GM21576 (cell line): ENCODE results near the gene GALNT18.
"Not testable (repeated sequence)": the region's sequence is repeated elsewhere in the genome, so short reads cannot be mapped to it uniquely, and the experiment has no call there.

Source experiments
- ATAC-seq: cut with Tn5 transposase; IDR thresholded peaks from one replicate; pipeline ENCODE4 v1.9.1; 2021; ENCODE audit warnings: mild to moderate bottlenecking, moderate library complexity; ENCODE audit not compliant: unreplicated experiment

Gene GALNT18

GRCh38 chr11:11366793-11367192 lies 255.0 kb downstream of the GALNT18 start:
- ATAC-seq = no peak

DNA sequence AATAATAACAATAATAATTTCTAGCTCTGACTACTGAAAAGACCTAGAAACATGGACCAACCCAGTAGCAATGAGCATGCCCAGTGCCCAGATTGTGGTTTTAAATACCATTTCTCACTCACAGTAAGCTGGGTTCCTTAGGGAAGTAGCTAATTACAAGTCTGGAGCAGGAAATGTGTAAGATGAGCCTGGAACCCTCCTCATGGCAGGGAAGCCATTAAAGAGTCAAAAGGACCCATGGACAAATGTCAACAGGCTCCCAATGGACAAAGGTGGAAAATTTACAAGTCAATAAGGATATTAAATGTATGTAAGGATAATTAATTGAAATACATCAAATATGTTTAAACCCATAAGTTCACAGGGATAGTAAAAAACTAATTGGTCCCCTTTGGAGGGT lies 258.1 kb downstream of the GALNT18 start:
- ATAC-seq = no peak

GRCh38 chr11:11359611-11360010 lies 262.2 kb downstream of the GALNT18 start:
- ATAC-seq = no peak

GRCh38 chr11:11356842-11357241 lies 265.0 kb downstream of the GALNT18 start:
- no peak for ATAC-seq

DNA sequence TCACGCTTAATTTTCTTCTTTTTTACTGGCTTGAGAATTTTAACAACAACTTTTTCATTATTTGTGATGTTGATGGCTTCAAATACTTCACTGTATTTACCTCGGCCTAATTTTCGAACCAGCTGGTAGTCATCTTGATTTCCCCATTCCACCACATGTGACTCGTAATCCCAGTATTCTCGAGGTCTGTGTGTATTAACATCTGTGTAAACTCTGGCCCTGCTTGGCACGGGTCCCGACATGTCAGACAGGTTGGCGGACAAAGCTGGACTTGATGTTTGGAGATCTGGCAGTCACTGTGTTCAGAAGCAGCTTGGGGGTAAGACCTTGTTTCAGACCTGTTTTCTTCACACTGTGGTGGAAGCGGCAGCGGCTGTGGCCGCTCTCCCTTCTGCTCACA lies 268.9 kb downstream of the GALNT18 start, which contains the start of gene CSNK2A3:
Gene CSNK2A3 (minus strand): TSS at position 373 of the 400 bp plus-strand sequence. CDS start 131 bp downstream, at position 242.
- ATAC-seq = not testable (repeated sequence)

- ATAC-seq = not testable (repeated sequence)
Observed at GRCh38 chr11:11351851-11352250, 270.0 kb downstream of the GALNT18 start.

DNA sequence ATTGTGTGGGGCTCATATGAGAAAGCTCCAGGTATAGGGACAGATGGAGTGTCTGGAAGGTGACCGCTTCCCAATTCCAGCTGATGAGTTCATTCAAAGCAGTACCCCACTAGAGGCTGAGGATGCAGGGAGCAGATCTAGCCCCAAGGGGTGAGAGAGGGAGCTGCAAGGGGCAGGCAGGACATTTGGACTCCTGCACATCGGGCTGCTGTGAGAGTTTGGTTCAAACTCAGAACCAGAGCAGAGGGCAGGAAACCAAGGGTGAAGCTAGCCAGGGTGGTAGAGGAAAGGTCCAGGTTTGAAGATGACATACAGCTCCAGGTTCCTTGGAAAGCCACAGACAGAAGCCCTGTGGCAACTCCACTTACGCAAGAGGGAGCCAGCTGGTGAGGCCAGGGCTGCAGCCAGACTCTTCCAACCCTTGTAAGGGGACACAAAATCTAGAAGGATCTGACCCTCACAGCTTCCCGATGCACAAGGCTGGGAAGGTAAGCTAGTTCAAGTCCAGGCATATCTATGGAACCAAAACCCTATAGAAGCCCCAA lies 270.7 kb downstream of the GALNT18 start:
- no peak for ATAC-seq

DNA sequence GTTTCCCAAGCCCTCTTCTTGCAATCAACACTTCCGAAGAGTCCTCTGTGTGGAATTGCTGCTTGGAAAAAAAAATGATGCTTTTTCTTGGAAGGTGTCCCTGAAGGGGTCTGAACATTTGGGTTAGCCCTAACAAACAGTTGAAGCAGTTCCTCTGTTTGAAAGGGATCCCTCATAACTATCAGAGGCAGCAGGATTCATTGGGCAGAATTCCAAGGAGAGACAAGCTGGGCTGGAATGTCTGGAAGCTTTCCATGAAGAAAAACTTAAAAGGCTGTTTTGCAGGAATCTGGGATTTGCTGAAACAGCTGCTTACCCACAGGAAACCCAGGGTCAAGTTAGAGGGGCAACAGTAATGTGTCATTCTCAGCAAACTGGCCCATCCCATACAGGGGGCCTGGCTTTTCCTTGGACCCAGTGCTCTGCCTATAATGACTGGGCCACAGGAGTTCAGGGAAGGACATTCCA lies 271.9 kb downstream of the GALNT18 start:
- no peak for ATAC-seq

- ATAC-seq = no peak
Observed at GRCh38 chr11:11349106-11349825, 272.5 kb downstream of the GALNT18 start.

GRCh38 chr11:11348303-11348702 lies 273.5 kb downstream of the GALNT18 start:
- no peak for ATAC-seq

DNA sequence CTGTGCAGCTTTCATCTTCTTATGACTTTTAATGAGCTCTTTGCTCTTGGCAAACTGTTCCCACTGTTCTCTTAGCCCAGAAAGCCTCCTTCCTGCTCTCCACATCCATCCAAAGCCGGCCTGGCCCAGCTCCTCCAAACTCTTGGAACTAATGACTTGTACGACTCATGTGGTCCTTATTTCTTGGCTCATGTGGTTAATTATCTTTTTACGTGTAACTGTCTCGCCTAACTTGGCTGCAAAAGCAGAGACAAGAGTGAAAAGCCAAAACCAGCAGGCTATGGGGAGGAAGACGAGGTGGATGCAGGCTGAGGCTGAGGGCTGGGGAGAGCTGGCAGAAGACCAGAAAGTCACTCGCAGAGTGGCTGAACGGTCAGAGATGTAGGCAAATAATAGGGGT lies 274.2 kb downstream of the GALNT18 start:
- no peak for ATAC-seq

GRCh38 chr11:11346303-11346702 lies 275.5 kb downstream of the GALNT18 start:
- no peak for ATAC-seq

DNA sequence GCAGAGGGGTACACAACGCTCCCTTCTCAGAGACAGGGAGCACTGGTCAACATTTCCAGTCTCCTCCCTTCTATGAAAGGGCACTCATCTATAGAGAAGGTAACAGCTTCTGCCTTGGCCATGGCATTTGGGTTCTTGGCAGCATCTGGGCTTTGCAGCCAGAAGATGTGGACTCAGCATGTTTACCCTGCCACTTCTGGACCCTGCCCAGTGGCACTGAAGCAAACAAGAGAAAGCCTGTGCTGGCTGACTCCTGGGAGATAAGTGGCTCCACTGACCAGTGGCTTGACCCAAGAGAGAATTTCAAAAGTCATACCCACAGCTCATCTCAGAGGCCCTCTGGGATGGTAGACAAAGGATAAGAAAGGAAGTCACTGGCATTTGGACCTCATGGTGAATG lies 276.7 kb downstream of the GALNT18 start:
- ATAC-seq = no peak

DNA sequence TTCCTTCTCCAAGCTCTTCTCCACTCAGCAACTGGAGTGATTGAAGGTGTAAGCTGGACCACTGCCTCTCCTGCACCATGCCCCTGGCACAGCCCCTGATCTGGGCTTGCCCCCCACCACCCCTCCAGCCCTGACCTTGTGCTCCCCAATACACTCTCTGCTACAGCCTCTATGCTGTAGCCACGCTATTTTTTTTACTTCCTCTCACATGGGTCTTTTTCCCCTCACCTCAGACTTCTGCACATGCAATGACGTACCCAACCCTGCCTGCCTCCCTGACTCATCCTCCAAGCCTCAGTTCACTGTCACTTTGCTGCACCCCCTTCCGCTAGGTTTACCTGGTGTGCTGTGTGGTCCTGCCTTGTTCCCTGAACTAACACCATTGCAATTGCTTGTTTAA lies 277.8 kb downstream of the GALNT18 start:
- no peak for ATAC-seq

DNA sequence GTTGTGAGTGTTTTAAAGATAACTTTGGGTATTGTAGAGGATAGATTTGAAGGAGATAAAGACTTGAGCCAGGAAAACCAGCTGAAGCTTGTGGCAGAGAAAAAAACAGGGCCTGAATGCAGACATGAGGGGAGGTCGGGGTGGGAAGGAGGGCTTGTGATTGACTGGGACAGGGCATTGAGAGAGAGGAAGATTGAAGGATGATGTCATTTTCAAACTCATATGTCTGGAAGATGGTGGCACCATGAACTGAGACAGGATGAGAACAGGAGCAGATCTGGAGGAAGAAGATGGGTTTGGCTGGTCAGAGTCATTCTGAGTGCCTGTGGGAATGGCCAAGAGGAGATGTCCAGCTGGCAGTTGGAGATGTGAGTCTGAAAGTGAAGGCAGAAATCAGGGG lies 283.5 kb downstream of the GALNT18 start:
- ATAC-seq = no peak

DNA sequence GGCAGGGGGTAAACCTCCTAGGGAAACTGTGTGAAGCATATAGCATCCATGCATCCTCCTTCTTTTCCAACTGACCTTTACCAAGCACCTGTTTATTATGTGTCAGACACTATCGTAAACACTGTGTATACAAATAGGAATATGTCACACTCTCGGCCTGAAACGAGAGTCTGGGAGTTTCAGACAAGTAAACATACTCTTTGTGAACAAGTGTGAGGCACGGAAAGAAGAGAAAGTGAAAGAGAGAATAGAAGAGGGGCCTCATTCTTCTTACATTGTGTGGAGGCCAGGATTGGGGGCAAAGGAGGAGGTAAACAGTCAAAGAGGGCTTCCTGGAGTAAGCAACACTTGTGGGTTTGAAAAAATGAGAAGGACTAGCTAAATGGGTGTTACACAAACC lies 285.1 kb downstream of the GALNT18 start:
- ATAC-seq = no peak

DNA sequence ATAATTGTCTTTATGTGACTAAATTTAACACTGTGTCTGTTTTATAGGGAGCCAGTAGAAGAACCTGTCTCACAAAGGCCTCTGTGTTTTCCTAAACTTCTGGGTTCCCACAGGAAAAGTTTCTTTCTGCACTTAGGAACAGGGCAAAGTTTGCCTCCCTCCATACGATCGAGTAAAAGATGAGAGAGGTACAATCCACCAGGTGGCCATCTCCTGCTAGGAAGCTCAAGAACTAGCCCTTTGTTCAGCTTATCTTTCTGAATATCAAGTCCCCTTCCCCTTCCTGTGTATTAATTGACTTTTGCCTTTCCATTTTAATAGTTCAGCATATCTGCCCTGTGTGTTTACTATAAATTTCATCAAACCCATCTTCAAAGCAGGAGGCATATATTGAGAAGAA lies 286.8 kb downstream of the GALNT18 start:
- ATAC-seq = no peak

- no peak for ATAC-seq
Observed at GRCh38 chr11:11334607-11335006, 287.2 kb downstream of the GALNT18 start.

DNA sequence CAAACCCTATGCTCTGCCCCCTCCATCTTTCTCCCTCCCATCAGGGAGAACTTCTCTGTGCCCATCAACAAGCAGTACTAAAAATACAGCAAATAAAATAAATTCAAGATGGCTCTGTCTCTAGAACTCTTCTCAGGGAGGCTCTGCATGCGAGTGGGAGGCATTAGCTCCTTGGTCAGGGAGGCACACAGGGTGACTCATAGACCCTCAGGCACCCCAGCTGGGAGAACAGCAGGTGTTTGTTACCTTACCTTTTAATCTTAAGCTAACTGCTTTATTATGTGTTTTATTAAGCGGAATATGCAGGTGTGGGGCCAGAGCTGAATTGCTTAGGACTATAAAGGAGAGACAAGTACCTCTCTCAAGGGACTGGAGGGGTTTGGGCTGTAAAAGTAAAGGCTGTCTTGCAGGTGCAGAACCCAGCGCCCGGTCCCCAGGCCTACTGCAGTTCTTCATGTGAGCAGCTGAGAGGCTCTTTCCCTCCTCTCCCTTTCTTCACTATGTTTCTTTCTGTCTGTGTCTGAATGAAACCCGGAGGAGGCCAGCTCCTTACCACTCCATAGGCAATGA lies 289.6 kb downstream of the GALNT18 start:
- ATAC-seq = no peak

- ATAC-seq = no peak
Observed at GRCh38 chr11:11329062-11329806, 292.6 kb downstream of the GALNT18 start.

DNA sequence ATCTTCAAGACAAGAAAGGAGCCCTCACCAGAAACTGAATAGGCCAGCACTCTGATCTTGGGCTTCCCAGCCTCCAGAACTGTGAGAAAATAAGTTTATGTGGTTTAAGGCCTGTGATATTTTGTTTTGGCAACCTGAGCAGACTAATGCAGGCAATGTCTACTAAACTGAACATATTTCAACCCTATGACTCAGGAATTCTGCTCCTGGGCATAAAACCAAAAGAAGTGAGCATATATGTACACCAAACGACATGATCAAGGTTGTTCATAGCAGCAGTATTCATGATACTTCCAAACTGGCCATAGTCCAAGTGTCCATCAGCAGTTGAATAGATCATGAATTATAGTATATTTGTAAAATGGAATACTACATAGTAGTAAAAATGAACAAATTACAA lies 297.7 kb downstream of the GALNT18 start:
- ATAC-seq = no peak

DNA sequence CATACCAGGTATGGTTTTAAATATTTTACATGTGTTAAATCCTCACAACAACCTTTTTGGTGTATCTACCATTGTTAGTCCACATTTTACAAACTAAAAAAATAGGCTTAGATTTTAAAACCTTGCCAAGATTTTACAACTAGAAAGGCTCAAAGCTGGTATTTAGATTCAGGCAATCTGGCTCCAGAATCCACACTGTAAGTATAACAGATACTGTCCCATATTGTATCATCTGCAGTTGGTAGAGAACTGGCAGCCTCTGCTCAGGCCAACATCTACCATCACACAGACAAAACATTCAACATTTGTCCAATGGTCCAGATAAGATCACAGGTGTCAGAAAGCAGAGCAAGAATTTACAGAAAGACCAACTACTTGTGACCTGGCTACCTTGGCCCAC lies 299.7 kb downstream of the GALNT18 start:
- ATAC-seq = no peak
